Measurements from ENCODE around the gene CNBD2.
"Not testable (repeated sequence)": the region's sequence is repeated elsewhere in the genome, so short reads cannot be mapped to it uniquely, and the experiment has no call there.

Gene CNBD2

GRCh38 chr20:36074983-36075382 lies 106.6 kb downstream of the CNBD2 start:
- no peak for ATAC-seq
- TF ChIP-seq PPARA (CRISPR knock-in tag; IDR thresholded peaks at IDR 0.05; ENCODE audit: borderline replicate concordance): no peak

GRCh38 chr20:36077762-36078161 lies 109.4 kb downstream of the CNBD2 start:
- ATAC-seq: not testable (repeated sequence)

DNA sequence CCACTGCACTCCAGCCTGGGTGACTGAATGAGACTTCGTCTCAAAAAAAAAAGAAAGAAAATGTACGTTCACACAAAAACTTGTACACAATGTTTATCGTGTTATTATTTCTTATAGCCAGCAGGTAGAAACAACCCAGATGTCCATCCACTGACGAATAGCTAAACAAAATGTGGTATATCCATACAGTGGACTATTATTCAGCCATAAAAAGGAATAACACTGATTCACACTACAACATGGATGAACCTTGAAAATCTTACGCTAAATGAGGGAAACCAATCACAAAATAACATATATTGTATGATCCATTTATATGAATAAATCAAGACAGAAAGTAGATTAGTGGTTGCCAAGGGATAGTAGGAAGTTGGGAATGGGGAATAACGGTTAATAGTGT lies 111.1 kb downstream of the CNBD2 start:
- ATAC-seq: no peak
- no peak for TF ChIP-seq OSR1 (CRISPR knock-in tag; IDR thresholded peaks at IDR 0.05)
- peak; percentile 94 for TF ChIP-seq ZNF8 (CRISPR knock-in tag; IDR thresholded peaks at IDR 0.05)
- TF ChIP-seq CSRNP3 (CRISPR knock-in tag; IDR thresholded peaks at IDR 0.05): no peak

DNA sequence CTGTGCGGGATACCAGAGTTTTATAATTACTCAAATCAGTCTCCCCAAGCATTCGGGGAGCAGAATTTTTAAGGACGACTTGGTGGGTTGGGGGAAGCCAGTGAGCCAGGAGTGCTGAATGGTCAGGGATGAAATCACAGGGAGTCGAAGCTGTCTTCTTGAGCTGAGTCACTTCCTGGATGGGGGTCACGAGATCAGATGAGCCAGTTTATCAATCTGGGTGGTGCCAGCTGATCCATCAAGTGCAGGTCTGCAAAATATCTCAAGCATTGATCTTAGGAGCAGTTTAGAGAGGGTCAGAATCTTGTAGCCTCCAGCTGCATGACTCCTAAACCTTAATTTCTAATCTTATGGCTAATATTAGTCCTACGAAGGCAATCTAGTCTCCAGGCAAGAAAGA lies 111.6 kb downstream of the CNBD2 start:
- ATAC-seq: not testable (repeated sequence)

Data from SK-N-SH treated with all-trans-retinoic acid at 6 μM for 48 hours (cell line).